ENCODE data around the gene VN1R5. TPM values are rescaled to one million over a fixed set of nuclear protein-coding genes. Genes with fewer than 3 reads are reported as not detected.

Gene VN1R5
- total RNA-seq, 1 experiment from 2014 or later: not detected

- Histone ChIP-seq H3K27me3 (ENCODE audit: low read length) (no peaks in the 10 kb centered on the region), H3K4me2 (ENCODE audit: low read depth, low read length, poor library complexity, severe bottlenecking) (no peak overlapping the region), H3K4me3 (ENCODE audit: low read length) (no peak overlapping the region), H3K9me2 (replicated peaks; ENCODE audit: insufficient read depth, low read length) (no peaks in the 10 kb centered on the region), H3K4me1 (ENCODE audit: low read length) (no peaks in the 10 kb centered on the region), H3K36me3 (ENCODE audit: insufficient read depth, low read length) (no peaks in the 10 kb centered on the region), H2AFZ (ENCODE audit: low read length) (no peak overlapping the region), H3K79me2 (ENCODE audit: low read length) (no peaks in the 10 kb centered on the region), H4K20me1 (ENCODE audit: insufficient read depth, low read depth, low read length) (no peaks in the 10 kb centered on the region), H3K9ac (ENCODE audit: low read length) (no peak overlapping the region), H3K9me3 (ENCODE audit: low read length) (no peaks in the 10 kb centered on the region), H3K27ac (ENCODE audit: low read length) (no peak overlapping the region)
- no peak for DNase-seq
These were observed 37.2 kb downstream of the VN1R5 start for GRCh38 chr1:247293047-247293446.

DNA sequence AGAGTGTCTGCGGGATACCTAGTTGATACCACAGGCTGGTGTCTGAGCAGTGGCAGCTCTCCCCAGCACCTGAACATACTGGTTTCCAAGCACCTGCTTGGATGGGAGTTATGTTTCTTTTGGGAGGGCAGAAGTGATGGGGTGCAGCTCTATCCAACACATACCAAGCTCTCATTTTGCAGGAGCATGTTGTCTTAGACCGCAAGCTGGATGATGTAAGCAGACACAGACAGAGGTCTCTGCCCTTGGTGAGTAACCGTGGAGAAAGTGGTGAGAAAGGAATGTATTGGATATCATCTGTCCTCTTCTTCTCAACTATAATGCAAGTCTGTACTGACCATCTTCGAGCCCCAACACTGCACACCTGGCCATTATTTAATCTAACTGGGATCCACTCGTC lies 38.4 kb downstream of the VN1R5 start:
- Histone ChIP-seq H3K9me2 (replicated peaks; ENCODE audit: insufficient read depth, low read length) (no peaks in the 10 kb centered on the region), H3K36me3 (ENCODE audit: insufficient read depth, low read length) (no peaks in the 10 kb centered on the region), H4K20me1 (ENCODE audit: insufficient read depth, low read depth, low read length) (no peaks in the 10 kb centered on the region), H3K27ac (ENCODE audit: low read length) (no peak overlapping the region), H3K27me3 (ENCODE audit: low read length) (no peaks in the 10 kb centered on the region), H3K79me2 (ENCODE audit: low read length) (no peaks in the 10 kb centered on the region), H2AFZ (ENCODE audit: low read length) (no peak overlapping the region), H3K4me3 (ENCODE audit: low read length) (no peak overlapping the region), H3K9me3 (ENCODE audit: low read length) (no peaks in the 10 kb centered on the region), H3K4me2 (ENCODE audit: low read depth, low read length, poor library complexity, severe bottlenecking) (no peak overlapping the region), H3K4me1 (ENCODE audit: low read length) (no peaks in the 10 kb centered on the region), H3K9ac (ENCODE audit: low read length) (no peak overlapping the region)
- DNase-seq: no peak

- Histone ChIP-seq H3K4me3 (ENCODE audit: low read length) (no peak overlapping the region), H3K27ac (ENCODE audit: low read length) (no peak overlapping the region), H3K4me2 (ENCODE audit: low read depth, low read length, poor library complexity, severe bottlenecking) (no peak overlapping the region), H3K36me3 (ENCODE audit: insufficient read depth, low read length) (no peaks in the 10 kb centered on the region), H3K27me3 (ENCODE audit: low read length) (no peaks in the 10 kb centered on the region), H3K79me2 (ENCODE audit: low read length) (no peaks in the 10 kb centered on the region), H2AFZ (ENCODE audit: low read length) (no peak overlapping the region), H3K4me1 (ENCODE audit: low read length) (no peaks in the 10 kb centered on the region), H3K9ac (ENCODE audit: low read length) (no peak overlapping the region), H3K9me3 (ENCODE audit: low read length) (no peaks in the 10 kb centered on the region), H4K20me1 (ENCODE audit: insufficient read depth, low read depth, low read length) (no peaks in the 10 kb centered on the region), H3K9me2 (replicated peaks; ENCODE audit: insufficient read depth, low read length) (no peaks in the 10 kb centered on the region)
- DNase-seq: no peak
These were observed 39.4 kb downstream of the VN1R5 start for GRCh38 chr1:247295274-247295684.

DNA sequence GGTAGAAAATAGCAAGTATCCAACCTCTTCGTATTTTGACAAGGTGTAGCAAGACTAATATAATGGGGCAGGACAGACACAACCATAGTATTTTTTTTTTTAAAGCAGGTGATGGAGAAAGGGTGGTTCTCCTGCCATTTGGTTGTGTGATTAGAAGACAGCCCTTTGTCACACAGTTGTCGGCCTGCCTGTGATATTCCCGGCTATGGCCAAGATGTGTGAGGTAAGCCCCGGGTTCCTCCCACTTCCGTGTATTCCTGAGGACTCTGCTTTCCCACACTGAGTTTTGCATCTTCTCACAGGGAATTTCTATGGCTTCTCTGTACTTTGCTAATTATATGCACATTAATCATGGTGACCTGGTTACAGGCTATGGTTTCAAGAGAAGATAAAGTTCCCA lies 39.9 kb downstream of the VN1R5 start:
- Histone ChIP-seq H3K4me2 (ENCODE audit: low read depth, low read length, poor library complexity, severe bottlenecking) (no peak overlapping the region), H3K9me3 (ENCODE audit: low read length) (no peaks in the 10 kb centered on the region), H2AFZ (ENCODE audit: low read length) (no peak overlapping the region), H3K79me2 (ENCODE audit: low read length) (no peaks in the 10 kb centered on the region), H3K9me2 (replicated peaks; ENCODE audit: insufficient read depth, low read length) (no peaks in the 10 kb centered on the region), H3K27me3 (ENCODE audit: low read length) (no peaks in the 10 kb centered on the region), H3K27ac (ENCODE audit: low read length) (no peak overlapping the region), H3K4me1 (ENCODE audit: low read length) (no peaks in the 10 kb centered on the region), H3K36me3 (ENCODE audit: insufficient read depth, low read length) (no peaks in the 10 kb centered on the region), H3K9ac (ENCODE audit: low read length) (no peak overlapping the region), H4K20me1 (ENCODE audit: insufficient read depth, low read depth, low read length) (no peaks in the 10 kb centered on the region), H3K4me3 (ENCODE audit: low read length) (no peak overlapping the region)
- no peak for DNase-seq

DNA sequence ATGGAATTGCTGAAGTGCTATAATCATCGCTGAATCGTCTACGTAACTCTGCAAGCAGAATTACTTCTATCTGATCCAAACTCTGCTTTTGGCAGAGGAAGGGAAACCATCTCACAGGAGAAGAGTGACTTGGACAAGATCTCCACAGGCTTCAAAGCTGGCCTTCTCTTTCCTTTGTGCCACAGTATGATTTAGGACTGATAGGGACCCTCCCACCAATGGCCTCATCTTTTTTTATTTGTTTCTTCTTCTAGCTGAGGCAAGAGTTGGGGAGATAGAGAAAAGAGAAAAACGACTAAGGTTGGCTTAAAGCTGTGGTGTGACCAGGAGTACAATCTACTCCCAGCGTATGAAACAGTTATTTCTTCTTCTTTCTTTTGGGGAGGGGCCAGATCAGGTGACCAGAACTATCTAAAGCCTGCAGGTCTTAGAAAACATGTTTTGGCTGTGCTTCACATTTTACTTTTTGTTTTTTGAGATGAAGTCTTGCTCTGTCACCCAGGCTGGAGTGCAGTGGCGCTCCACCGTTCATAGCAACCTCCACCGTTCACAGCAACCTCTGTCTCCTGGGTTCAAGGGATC lies 40.8 kb downstream of the VN1R5 start:
- no peak for DNase-seq
- Histone ChIP-seq H3K79me2 (ENCODE audit: low read length) (no peaks in the 10 kb centered on the region), H3K4me3 (ENCODE audit: low read length) (no peak overlapping the region), H3K9me3 (ENCODE audit: low read length) (no peaks in the 10 kb centered on the region), H2AFZ (ENCODE audit: low read length) (no peak overlapping the region), H3K27me3 (ENCODE audit: low read length) (no peaks in the 10 kb centered on the region), H4K20me1 (ENCODE audit: insufficient read depth, low read depth, low read length) (no peaks in the 10 kb centered on the region), H3K9ac (ENCODE audit: low read length) (no peak overlapping the region), H3K36me3 (ENCODE audit: insufficient read depth, low read length) (no peaks in the 10 kb centered on the region), H3K4me1 (ENCODE audit: low read length) (no peaks in the 10 kb centered on the region), H3K27ac (ENCODE audit: low read length) (no peak overlapping the region), H3K9me2 (replicated peaks; ENCODE audit: insufficient read depth, low read length) (no peaks in the 10 kb centered on the region), H3K4me2 (ENCODE audit: low read depth, low read length, poor library complexity, severe bottlenecking) (no peak overlapping the region)

GRCh38 chr1:247297263-247298123 lies 41.6 kb downstream of the VN1R5 start:
- DNase-seq: no peak
- no peak overlapping the region for H3K27ac ChIP-seq (ENCODE audit: low read length)
- no peak overlapping the region for H2AFZ ChIP-seq (ENCODE audit: low read length)
- H3K9ac ChIP-seq (ENCODE audit: low read length): no peak overlapping the region
- no peaks in the 10 kb centered on the region for H4K20me1 ChIP-seq (ENCODE audit: insufficient read depth, low read depth, low read length)
- no peak overlapping the region for H3K4me2 ChIP-seq (ENCODE audit: low read depth, low read length, poor library complexity, severe bottlenecking)
- H3K9me2 ChIP-seq (replicated peaks; ENCODE audit: insufficient read depth, low read length): no peaks in the 10 kb centered on the region
- no peaks in the 10 kb centered on the region for H3K79me2 ChIP-seq (ENCODE audit: low read length)
- no peak overlapping the region for H3K4me3 ChIP-seq (ENCODE audit: low read length)
- H3K27me3 ChIP-seq (ENCODE audit: low read length): no peaks in the 10 kb centered on the region
- no peaks in the 10 kb centered on the region for H3K36me3 ChIP-seq (ENCODE audit: insufficient read depth, low read length)
- no peaks in the 10 kb centered on the region for H3K9me3 ChIP-seq (ENCODE audit: low read length)
- no peaks in the 10 kb centered on the region for H3K4me1 ChIP-seq (ENCODE audit: low read length)

DNA sequence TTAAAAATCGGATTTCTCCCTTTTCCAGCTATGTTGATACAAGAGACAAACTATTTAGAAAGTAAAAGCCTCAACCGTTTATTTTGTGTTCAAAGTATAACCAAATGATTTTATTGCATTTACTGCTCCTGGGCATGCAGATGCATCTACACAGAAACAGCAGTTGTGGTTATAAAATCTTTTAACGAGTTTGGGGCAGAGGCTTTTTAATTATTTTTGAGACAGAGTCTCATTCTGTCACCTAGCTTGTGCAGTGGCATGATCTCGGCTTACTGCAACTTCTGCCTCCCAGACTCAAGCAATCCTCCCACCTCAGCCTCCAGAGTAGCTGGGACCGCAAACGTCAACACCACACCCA lies 42.2 kb downstream of the VN1R5 start:
- no peaks in the 10 kb centered on the region for H3K9me2 ChIP-seq (replicated peaks; ENCODE audit: insufficient read depth, low read length)
- no peak overlapping the region for H3K4me3 ChIP-seq (ENCODE audit: low read length)
- no peaks in the 10 kb centered on the region for H3K9me3 ChIP-seq (ENCODE audit: low read length)
- no peaks in the 10 kb centered on the region for H3K36me3 ChIP-seq (ENCODE audit: insufficient read depth, low read length)
- no peaks in the 10 kb centered on the region for H3K4me1 ChIP-seq (ENCODE audit: low read length)
- H3K27me3 ChIP-seq (ENCODE audit: low read length): no peaks in the 10 kb centered on the region
- no peaks in the 10 kb centered on the region for H4K20me1 ChIP-seq (ENCODE audit: insufficient read depth, low read depth, low read length)
- no peak for DNase-seq
- no peak overlapping the region for H3K4me2 ChIP-seq (ENCODE audit: low read depth, low read length, poor library complexity, severe bottlenecking)
- no peak overlapping the region for H3K27ac ChIP-seq (ENCODE audit: low read length)
- no peak overlapping the region for H2AFZ ChIP-seq (ENCODE audit: low read length)
- H3K79me2 ChIP-seq (ENCODE audit: low read length): no peaks in the 10 kb centered on the region
- no peak overlapping the region for H3K9ac ChIP-seq (ENCODE audit: low read length)

- Histone ChIP-seq H3K9me3 (ENCODE audit: low read length) (no peaks in the 10 kb centered on the region), H3K36me3 (ENCODE audit: insufficient read depth, low read length) (no peaks in the 10 kb centered on the region), H3K27ac (ENCODE audit: low read length) (no peak overlapping the region), H3K4me1 (ENCODE audit: low read length) (no peaks in the 10 kb centered on the region), H3K4me3 (ENCODE audit: low read length) (no peak overlapping the region), H3K4me2 (ENCODE audit: low read depth, low read length, poor library complexity, severe bottlenecking) (no peak overlapping the region), H3K27me3 (ENCODE audit: low read length) (no peaks in the 10 kb centered on the region), H3K9ac (ENCODE audit: low read length) (no peak overlapping the region), H2AFZ (ENCODE audit: low read length) (no peak overlapping the region), H3K79me2 (ENCODE audit: low read length) (no peaks in the 10 kb centered on the region), H4K20me1 (ENCODE audit: insufficient read depth, low read depth, low read length) (no peaks in the 10 kb centered on the region), H3K9me2 (replicated peaks; ENCODE audit: insufficient read depth, low read length) (no peaks in the 10 kb centered on the region)
- no peak for DNase-seq
These were observed 42.8 kb downstream of the VN1R5 start for GRCh38 chr1:247298701-247299100.
